ENCODE data around the gene ARHGAP30. TPM values are rescaled to one million over a fixed set of nuclear protein-coding genes. Genes with fewer than 3 reads are reported as not detected.

Gene ARHGAP30
- polyA plus RNA-seq, 1 of the 3 experiments (the other 2 are of a cell fraction), result not detected

- peaks cover 55% of the 10 kb centered on the region for H4K20me1 ChIP-seq (ENCODE audit: insufficient read depth)
- ChIA-PET CTCF (interaction anchor here (2.2 kb wide), 1 partner anchor 16 kb away, joined by 6 read pairs; no protein-coding TSS in a partner anchor), POLR2A (no interaction called here)
These were observed 44.2 kb upstream of the ARHGAP30 start for GRCh38 chr1:161113915-161114314.

DNA sequence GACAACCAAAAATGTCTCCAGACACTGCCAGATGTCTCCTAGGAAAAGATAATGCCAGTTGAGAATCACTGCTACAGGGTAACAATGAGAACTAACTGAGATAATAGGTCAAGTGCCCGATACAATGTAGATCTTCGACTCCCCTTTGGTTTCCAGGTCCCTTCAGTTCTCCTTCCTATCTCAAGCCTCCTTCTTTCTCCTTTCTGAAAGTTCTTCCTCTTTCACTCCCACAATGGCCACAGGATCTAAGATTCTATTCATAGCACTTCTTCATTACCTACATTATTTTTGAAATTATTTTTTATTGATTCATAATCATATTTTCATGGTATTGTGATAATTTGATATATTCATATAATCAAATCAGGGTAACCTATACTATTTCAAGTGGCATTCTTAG lies 41.8 kb upstream of the ARHGAP30 start:
- no peak overlapping the region for H3K9ac ChIP-seq
- H3K27ac ChIP-seq (ENCODE audit: low read depth in 2 of 2, low read length in 1 of 2), result no peak overlapping the region
- peaks cover 100% of the 10 kb centered on the region for H3K79me2 ChIP-seq (ENCODE audit: insufficient read depth)
- H2AFZ ChIP-seq (ENCODE audit: low read depth), result no peak overlapping the region
- no peaks in the 10 kb centered on the region for H3K27me3 ChIP-seq (ENCODE audit: insufficient read depth)
- H3K4me2 ChIP-seq, result no peak overlapping the region
- ChIA-PET CTCF (interaction anchor here (1.0 to 1.5 kb wide), 2 partner anchors 13 to 14 kb away, joined by 3 to 4 read pairs; no protein-coding TSS in a partner anchor), POLR2A (no interaction called here)
- no peak overlapping the region for H3K4me3 ChIP-seq (ENCODE audit: low read depth in 2 of 2, low read length in 1 of 2)
- TF ChIP-seq USF1 (IDR thresholded peaks at IDR 0.05; ENCODE audit: borderline replicate concordance, low read depth) (no peak), YY1 (IDR thresholded peaks at IDR 0.05; ENCODE audit: low read depth) (no peak), GABPA (IDR thresholded peaks at IDR 0.05; ENCODE audit: low read depth) (no peak), NRF1 (IDR thresholded peaks at IDR 0.05; ENCODE audit: low read depth, low read length) (no peak), PBX3 (IDR thresholded peaks at IDR 0.05) (no peak)
- no peak for DNase-seq
- H3K4me1 ChIP-seq (ENCODE audit: control insufficient read depth in 1 of 2, insufficient read depth in 2 of 2, low read depth in 1 of 2, low read length in 1 of 2), result peaks cover under 1 to 10% of the 10 kb centered on the region in 2 experiments; a peak in 3 of 4 replicates
- H3K36me3 ChIP-seq (replicated peaks in 1 of 2; ENCODE audit: control insufficient read depth in 1 of 2, insufficient read depth in 2 of 2, low read length in 1 of 2), result peaks cover 16 to 34% of the 10 kb centered on the region in 2 experiments
- H3K9me3 ChIP-seq, result no peaks in the 10 kb centered on the region
- peaks cover 15% of the 10 kb centered on the region for H3F3A ChIP-seq (replicated peaks; ENCODE audit: insufficient read depth)
- peaks cover 67% of the 10 kb centered on the region for H4K20me1 ChIP-seq (ENCODE audit: insufficient read depth)
- no peaks in the 10 kb centered on the region for H3K9me2 ChIP-seq
- 88% methylated on average over 2 of the region's 2 CpGs for WGBS (ENCODE audit: low lambda C conversion rate)

More at GRCh38 chr1:161113915-161114314, 44.2 kb upstream of the ARHGAP30 start:
- Histone ChIP-seq H3K36me3 (replicated peaks in 1 of 2; ENCODE audit: control insufficient read depth in 1 of 2, insufficient read depth in 2 of 2, low read length in 1 of 2) (peaks cover 14 to 28% of the 10 kb centered on the region in 2 experiments), H3K9ac (no peak overlapping the region), H3F3A (replicated peaks; ENCODE audit: insufficient read depth) (peaks cover 14% of the 10 kb centered on the region), H3K9me3 (no peaks in the 10 kb centered on the region), H2AFZ (ENCODE audit: low read depth) (no peak overlapping the region), H3K4me2 (no peak overlapping the region), H3K9me2 (no peaks in the 10 kb centered on the region), H3K27ac (ENCODE audit: low read depth in 2 of 2, low read length in 1 of 2) (no peak overlapping the region), H3K27me3 (ENCODE audit: insufficient read depth) (no peaks in the 10 kb centered on the region), H3K4me1 (ENCODE audit: control insufficient read depth in 1 of 2, insufficient read depth in 2 of 2, low read depth in 1 of 2, low read length in 1 of 2) (peaks cover 6 to 14% of the 10 kb centered on the region in 2 experiments; a peak in 3 of 4 replicates), H3K79me2 (ENCODE audit: insufficient read depth) (peaks cover 100% of the 10 kb centered on the region), H3K4me3 (ENCODE audit: low read depth in 2 of 2, low read length in 1 of 2) (no peak overlapping the region)
- WGBS (ENCODE audit: low lambda C conversion rate), result 100% methylated on average over 1 of the region's 1 CpG
- TF ChIP-seq JUND (IDR thresholded peaks at IDR 0.05), result no peak
- no peak for TF ChIP-seq TCF12 (IDR thresholded peaks at IDR 0.05)
- no peak for TF ChIP-seq TEAD4 (IDR thresholded peaks at IDR 0.05; ENCODE audit: borderline replicate concordance, insufficient read depth)
- no peak for DNase-seq

- H3K9me2 ChIP-seq, result no peaks in the 10 kb centered on the region
- H3K4me2 ChIP-seq, result no peak overlapping the region
- no peak for DNase-seq
- no peaks in the 10 kb centered on the region for H3K9me3 ChIP-seq
- ChIA-PET POLR2A (no interaction called here), CTCF (no interaction called here)
- TF ChIP-seq EZH2phosphoT487 (IDR thresholded peaks at IDR 0.05; ENCODE audit: borderline replicate concordance, low read depth), result no peak
- no peak overlapping the region for H3K27ac ChIP-seq (ENCODE audit: low read depth in 2 of 2, low read length in 1 of 2)
- H3K27me3 ChIP-seq (ENCODE audit: insufficient read depth), result no peaks in the 10 kb centered on the region
- H2AFZ ChIP-seq (ENCODE audit: low read depth), result no peak overlapping the region
- peaks cover 16 to 30% of the 10 kb centered on the region in 2 experiments for H3K36me3 ChIP-seq (replicated peaks in 1 of 2; ENCODE audit: control insufficient read depth in 1 of 2, insufficient read depth in 2 of 2, low read length in 1 of 2)
- no peak overlapping the region for H3K4me3 ChIP-seq (ENCODE audit: low read depth in 2 of 2, low read length in 1 of 2)
- H3F3A ChIP-seq (replicated peaks; ENCODE audit: insufficient read depth), result peaks cover 11% of the 10 kb centered on the region
- 90% methylated on average over 3 of the region's 3 CpGs for WGBS (ENCODE audit: low lambda C conversion rate)
- H3K79me2 ChIP-seq (ENCODE audit: insufficient read depth), result peaks cover 100% of the 10 kb centered on the region
- H4K20me1 ChIP-seq (ENCODE audit: insufficient read depth), result peaks cover 68% of the 10 kb centered on the region
- no peak overlapping the region for H3K9ac ChIP-seq
- H3K4me1 ChIP-seq (ENCODE audit: control insufficient read depth in 1 of 2, insufficient read depth in 2 of 2, low read depth in 1 of 2, low read length in 1 of 2), result peaks cover 0 to 10% of the 10 kb centered on the region in 2 experiments; a peak in 3 of 4 replicates
These were observed 41.4 kb upstream of the ARHGAP30 start for GRCh38 chr1:161111117-161111516.

Measured in SK-N-SH (cell line).